ENCODE data around the gene OLAH. TPM values are rescaled to one million over a fixed set of nuclear protein-coding genes. Genes with fewer than 3 reads are reported as not detected.

OLAH gene
- total RNA-seq, 1 experiment from 2014 or later, result 0.48 TPM

GRCh38 chr10:15060638-15061037, 16.9 kb downstream of the OLAH start:
- no peak overlapping the region for H2BK15ac ChIP-seq (ENCODE audit: low read depth, low read length)
- no peaks in the 10 kb centered on the region for H3K4me1 ChIP-seq (ENCODE audit: insufficient read depth, low read length)
- H3K9ac ChIP-seq (ENCODE audit: extremely low read depth, insufficient read length, low read length), result no peak overlapping the region
- no peak overlapping the region for H4K8ac ChIP-seq (replicated peaks; ENCODE audit: insufficient read length, low read depth, low read length)
- no peak overlapping the region for H3K18ac ChIP-seq (ENCODE audit: insufficient read length, low read depth, low read length)
- no peak for TF ChIP-seq CTCF (conservative IDR thresholded peaks at IDR 0.05)
- H3K27ac Mint-ChIP-seq, result no peak overlapping the region
- H2BK120ac ChIP-seq (ENCODE audit: low read depth, low read length, poor library complexity, severe bottlenecking), result no peak overlapping the region
- H2AK5ac ChIP-seq (ENCODE audit: insufficient read length, low read length), result no peak overlapping the region
- no peak overlapping the region for H3K4me3 Mint-ChIP-seq
- no peaks in the 10 kb centered on the region for H3K4me1 Mint-ChIP-seq
- H3K27ac ChIP-seq (ENCODE audit: insufficient read length, low read depth, low read length), result no peak overlapping the region
- H2BK12ac ChIP-seq (ENCODE audit: insufficient read length, low read depth, low read length), result no peak overlapping the region
- peaks cover 18 to 26% of the 10 kb centered on the region in 2 experiments for H3K9me3 Mint-ChIP-seq
- WGBS (ENCODE audit: extremely low coverage, insufficient read length, low lambda C conversion rate), result no CpG with 5 or more reads among the region's 2 CpGs
- H4K5ac ChIP-seq (ENCODE audit: insufficient read length, low read depth, low read length), result no peak overlapping the region
- H3K4me2 ChIP-seq (ENCODE audit: insufficient read depth, insufficient read length, low read length), result no peak overlapping the region
- H2BK5ac ChIP-seq (ENCODE audit: insufficient read length, low read length), result no peak overlapping the region
- no peak overlapping the region for H3K23ac ChIP-seq (ENCODE audit: insufficient read length, low read depth, low read length)
- no peaks in the 10 kb centered on the region for H3K9me3 ChIP-seq (ENCODE audit: control insufficient read depth, low read depth, low read length)
- no peak overlapping the region for H3K14ac ChIP-seq (ENCODE audit: insufficient read depth, low read length)
- H4K20me1 ChIP-seq (ENCODE audit: control insufficient read depth, insufficient read depth, insufficient read length), result no peaks in the 10 kb centered on the region
- H3K79me1 ChIP-seq (ENCODE audit: insufficient read depth, low read depth, low read length, poor library complexity, severe bottlenecking), result no peaks in the 10 kb centered on the region
- H3K23me2 ChIP-seq (ENCODE audit: insufficient read length, low read depth, low read length, poor library complexity, severe bottlenecking), result no peaks in the 10 kb centered on the region
- H2AFZ ChIP-seq (ENCODE audit: low read length), result no peak overlapping the region
- no peak for DNase-seq
- H3K27me3 ChIP-seq (ENCODE audit: insufficient read depth, low read length), result no peaks in the 10 kb centered on the region
- no peak overlapping the region for H3T11ph ChIP-seq (ENCODE audit: low read length)
- H3K36me3 Mint-ChIP-seq (ENCODE audit: insufficient read depth in 1 of 3, low read depth in 3 of 3), result peaks cover 0 to 16% (median 7%) of the 10 kb centered on the region in 3 experiments; a peak in 4 of 7 replicates
- no peak overlapping the region for H3K56ac ChIP-seq (ENCODE audit: insufficient read length, low read depth, low read length)
- peaks cover 2% of the 10 kb centered on the region; the same call in 1 of the 2 replicates for H3K27me3 Mint-ChIP-seq (ENCODE audit: low read depth)
- no peaks in the 10 kb centered on the region for H3K79me2 ChIP-seq (ENCODE audit: insufficient read depth, low read length)
- H2BK20ac ChIP-seq (ENCODE audit: low read depth, low read length, poor library complexity, severe bottlenecking), result no peak overlapping the region
- no peak overlapping the region for H4K91ac ChIP-seq (ENCODE audit: insufficient read length, low read depth, low read length)
- H3K4ac ChIP-seq (ENCODE audit: low read depth, low read length), result no peak overlapping the region
